ENCODE results near the gene CD300LB.
"Not testable (repeated sequence)": the region's sequence is repeated elsewhere in the genome, so short reads cannot be mapped to it uniquely, and the experiment has no call there.

Gene CD300LB

GRCh38 chr17:74531231-74531761 is at the start of gene CD300LB:
Gene CD300LB, minus strand, starts transcription at chr17:74531475. Its CDS starts 125 bp downstream, at chr17:74531350.
- FAIRE-seq = no peak

GRCh38 chr17:74579900-74580299 is 48.6 kb upstream of the CD300LB start:
- no peak for FAIRE-seq

- no peak for FAIRE-seq
Observed at GRCh38 chr17:74578979-74579378, 47.7 kb upstream of the CD300LB start.

- no peak for FAIRE-seq
Observed at GRCh38 chr17:74574489-74575142, 43.3 kb upstream of the CD300LB start.

- not testable (repeated sequence) for FAIRE-seq
Observed at GRCh38 chr17:74573635-74574034, 42.4 kb upstream of the CD300LB start.

GRCh38 chr17:74573169-74573568 is 41.9 kb upstream of the CD300LB start:
- FAIRE-seq = no peak

- no peak for FAIRE-seq
Observed at GRCh38 chr17:74571621-74572270, 40.5 kb upstream of the CD300LB start.

- no peak for FAIRE-seq
Observed at GRCh38 chr17:74569020-74570003, 38.0 kb upstream of the CD300LB start.

GRCh38 chr17:74568106-74568873 is 37.0 kb upstream of the CD300LB start:
- FAIRE-seq = no peak

GRCh38 chr17:74567397-74567796 is 36.1 kb upstream of the CD300LB start, which contains the start of gene CD300H:
Gene CD300H, minus strand, starts transcription at chr17:74567509.
- no peak for FAIRE-seq

- FAIRE-seq = no peak
Observed at GRCh38 chr17:74566132-74566753, 35.0 kb upstream of the CD300LB start.

- FAIRE-seq = no peak
Observed at GRCh38 chr17:74565126-74565525, 33.9 kb upstream of the CD300LB start.

GRCh38 chr17:74563358-74563757 is 32.1 kb upstream of the CD300LB start:
- no peak for FAIRE-seq

- no peak for FAIRE-seq
Observed at GRCh38 chr17:74561586-74561985, 30.3 kb upstream of the CD300LB start.

- FAIRE-seq = no peak
Observed at GRCh38 chr17:74558882-74559519, 27.7 kb upstream of the CD300LB start.

GRCh38 chr17:74558402-74558801 is 27.1 kb upstream of the CD300LB start:
- FAIRE-seq = not testable (repeated sequence)

GRCh38 chr17:74555427-74555940 is 24.2 kb upstream of the CD300LB start:
- FAIRE-seq = no peak

GRCh38 chr17:74554909-74555308 is 23.6 kb upstream of the CD300LB start:
- no peak for FAIRE-seq

GRCh38 chr17:74552037-74552436 is 20.8 kb upstream of the CD300LB start:
- no peak for FAIRE-seq

- FAIRE-seq = no peak
Observed at GRCh38 chr17:74550602-74551001, 19.3 kb upstream of the CD300LB start.

- no peak for FAIRE-seq
Observed at GRCh38 chr17:74549343-74549742, 18.1 kb upstream of the CD300LB start.
